Lower lobe of right lung (tissue), 2 donors: Measurements from ENCODE around the gene MYO1E. TPM values are rescaled to one million over a fixed set of nuclear protein-coding genes. Genes with fewer than 3 reads are reported as not detected.

Source experiments
- ATAC-seq, 2 donors: fragments of 200-7000 bp; cut with Tn5 transposase; one replicate each; pipeline ENCODE4 v1.9.1; 2020 to 2022; ENCODE audit warnings: mild to moderate bottlenecking in 2 of 2, moderate library complexity in 2 of 2
- DNase-seq: peaks from one replicate; pipeline ENCODE4 v3.0.0-alpha.2; 2020
- H3K27ac ChIP-seq: fragments of 200-600 bp; one replicate; pipeline ENCODE4 v1.8.0; 2022
- H3K27me3 ChIP-seq: fragments of 200-600 bp; one replicate; pipeline ENCODE4 v1.8.0; 2022; ENCODE audit warnings: low read depth
- H3K36me3 ChIP-seq: fragments of 200-600 bp; one replicate; pipeline ENCODE4 v1.8.0; 2022; ENCODE audit warnings: mild to moderate bottlenecking
- H3K4me1 ChIP-seq: fragments of 200-600 bp; one replicate; pipeline ENCODE4 v1.8.0; 2022
- H3K4me3 ChIP-seq: fragments of 200-600 bp; one replicate; pipeline ENCODE4 v1.8.0; 2022; ENCODE audit warnings: mild to moderate bottlenecking
- H3K9me3 ChIP-seq: fragments of 200-600 bp; one replicate; pipeline ENCODE4 v1.8.0; 2022
- intact Hi-C: fragments of 100-400 bp; cut with DNase I; formaldehyde crosslinking; loops from one replicate; pipeline ENCODE4 v1.11.0; 2022
- total RNA-seq: library from RNA; stranded (reverse); fragmentation: NEBNext Ultra II Directional; extraction: Animal tissue kit (Norgen Biotek cat#: 25700); gene quantifications from one replicate; pipeline ENCODE4 v1.2.1, GENCODE V29; 2021
- TF ChIP-seq, protein P1 (sequence below): fragments of 200-600 bp; IDR thresholded peaks from one replicate; pipeline ENCODE4 v1.8.0; 2022; ENCODE audit warnings: antibody characterized with exemption, mild to moderate bottlenecking
- donor health status: DM: no; HTN: yes; CAD: no; lungs with severe emphysema.

The MYO1E gene
- total RNA-seq, 1 donor from 2014 or later = 59.4 TPM

DNA sequence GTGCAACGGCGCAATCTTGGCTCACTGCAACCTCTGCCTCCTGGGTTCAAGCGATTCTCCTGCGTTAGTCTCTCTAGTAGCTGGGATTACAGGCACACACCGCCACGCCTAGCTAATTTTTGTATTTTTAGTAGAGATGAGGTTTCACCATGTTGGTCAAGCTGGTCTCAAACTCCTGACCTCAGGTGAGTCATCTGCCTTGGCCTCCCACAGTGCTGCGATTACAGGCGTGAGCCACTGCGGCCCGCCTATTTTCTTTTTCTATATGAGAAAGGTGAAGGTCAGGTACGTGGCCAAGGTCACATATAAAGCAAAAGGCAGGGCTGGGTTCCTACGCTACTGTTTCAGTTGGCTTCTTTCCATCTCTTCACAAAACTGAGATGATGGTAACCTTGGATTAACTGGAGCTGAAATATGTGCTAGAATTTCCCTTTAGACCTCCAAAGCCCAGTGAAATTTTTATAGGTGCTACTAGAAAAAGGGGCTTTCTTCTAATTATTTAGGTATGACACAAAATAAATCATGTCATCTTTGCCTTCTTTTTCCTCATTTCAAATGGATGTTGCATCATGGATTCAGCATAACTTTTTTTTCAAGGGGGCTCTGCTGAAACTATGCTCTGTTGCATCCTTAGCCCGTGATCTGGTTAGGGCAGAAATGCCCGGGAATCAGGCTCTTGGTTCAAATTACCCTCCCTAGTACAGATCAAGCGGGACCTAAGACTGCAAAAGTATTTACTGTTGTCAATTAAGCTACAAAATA, 68.5 kb downstream of the MYO1E start:
- DNase-seq (no peak), ATAC-seq (no peak)
- no peak overlapping the region for H3K27ac ChIP-seq
- no peaks in the 10 kb centered on the region for H3K36me3 ChIP-seq
- TF ChIP-seq, protein P1, sequence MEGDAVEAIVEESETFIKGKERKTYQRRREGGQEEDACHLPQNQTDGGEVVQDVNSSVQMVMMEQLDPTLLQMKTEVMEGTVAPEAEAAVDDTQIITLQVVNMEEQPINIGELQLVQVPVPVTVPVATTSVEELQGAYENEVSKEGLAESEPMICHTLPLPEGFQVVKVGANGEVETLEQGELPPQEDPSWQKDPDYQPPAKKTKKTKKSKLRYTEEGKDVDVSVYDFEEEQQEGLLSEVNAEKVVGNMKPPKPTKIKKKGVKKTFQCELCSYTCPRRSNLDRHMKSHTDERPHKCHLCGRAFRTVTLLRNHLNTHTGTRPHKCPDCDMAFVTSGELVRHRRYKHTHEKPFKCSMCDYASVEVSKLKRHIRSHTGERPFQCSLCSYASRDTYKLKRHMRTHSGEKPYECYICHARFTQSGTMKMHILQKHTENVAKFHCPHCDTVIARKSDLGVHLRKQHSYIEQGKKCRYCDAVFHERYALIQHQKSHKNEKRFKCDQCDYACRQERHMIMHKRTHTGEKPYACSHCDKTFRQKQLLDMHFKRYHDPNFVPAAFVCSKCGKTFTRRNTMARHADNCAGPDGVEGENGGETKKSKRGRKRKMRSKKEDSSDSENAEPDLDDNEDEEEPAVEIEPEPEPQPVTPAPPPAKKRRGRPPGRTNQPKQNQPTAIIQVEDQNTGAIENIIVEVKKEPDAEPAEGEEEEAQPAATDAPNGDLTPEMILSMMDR = no peak
- no peak overlapping the region for H3K4me3 ChIP-seq
- intact Hi-C loops = no loop called here
- H3K9me3 ChIP-seq = no peaks in the 10 kb centered on the region
- peaks cover 25% of the 10 kb centered on the region for H3K4me1 ChIP-seq
- no peaks in the 10 kb centered on the region for H3K27me3 ChIP-seq

DNA sequence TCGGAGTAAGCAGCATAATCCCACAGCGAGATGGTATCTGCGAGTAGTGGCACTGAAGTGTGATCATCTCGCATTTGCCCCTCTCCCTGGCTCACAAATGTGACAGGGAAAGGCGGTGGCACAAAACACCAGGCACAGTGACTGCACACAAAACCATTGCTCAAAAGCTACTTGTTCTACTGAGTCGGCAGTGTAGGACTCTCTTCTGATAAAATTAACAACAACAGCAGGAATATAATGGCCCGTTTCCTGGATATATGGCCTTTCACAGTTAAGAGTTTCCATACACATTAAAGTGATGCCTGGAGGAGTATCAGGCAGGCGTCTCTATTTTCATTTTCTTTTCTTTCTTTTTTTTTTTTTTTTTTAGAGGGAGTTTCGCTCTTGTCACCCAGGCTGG, 69.0 kb downstream of the MYO1E start:
- TF ChIP-seq, protein P1 = no peak
- no peaks in the 10 kb centered on the region for H3K9me3 ChIP-seq

DNA sequence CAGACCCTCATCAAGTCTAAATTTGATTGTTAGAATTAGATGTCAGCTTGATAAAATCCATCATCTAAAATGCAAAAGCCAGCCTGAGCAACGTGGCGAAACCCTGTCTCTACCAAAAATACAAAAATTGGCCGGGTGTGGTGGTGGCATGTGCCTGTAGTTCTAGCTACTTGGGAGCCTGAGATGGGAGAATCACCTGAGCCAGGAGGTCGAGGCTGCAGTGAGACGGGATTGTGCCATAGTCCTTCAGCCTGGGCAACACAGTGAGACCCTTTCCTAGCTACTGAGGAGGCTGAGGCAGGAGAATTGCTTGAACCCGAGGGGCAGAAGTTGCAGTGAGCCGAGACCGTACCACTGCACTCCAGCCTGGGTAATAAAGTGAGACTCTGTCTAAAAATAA, 69.5 kb downstream of the MYO1E start:
- no peaks in the 10 kb centered on the region for H3K36me3 ChIP-seq
- no peak overlapping the region for H3K27ac ChIP-seq
- TF ChIP-seq, protein P1 = no peak
- no peaks in the 10 kb centered on the region for H3K9me3 ChIP-seq
- ATAC-seq (no peak), DNase-seq (no peak)
- no peak overlapping the region for H3K4me3 ChIP-seq
- peaks cover 25% of the 10 kb centered on the region for H3K4me1 ChIP-seq
- H3K27me3 ChIP-seq = no peaks in the 10 kb centered on the region
- intact Hi-C loops = no loop called here

More for the DNA sequence above, 69.0 kb downstream of the MYO1E start:
- intact Hi-C loops = no loop called here
- Histone ChIP-seq H3K27me3 (no peaks in the 10 kb centered on the region), H3K4me3 (no peak overlapping the region), H3K27ac (no peak overlapping the region), H3K4me1 (peaks cover 25% of the 10 kb centered on the region), H3K36me3 (no peaks in the 10 kb centered on the region)
- DNase-seq (no peak), ATAC-seq (no peak)

DNA sequence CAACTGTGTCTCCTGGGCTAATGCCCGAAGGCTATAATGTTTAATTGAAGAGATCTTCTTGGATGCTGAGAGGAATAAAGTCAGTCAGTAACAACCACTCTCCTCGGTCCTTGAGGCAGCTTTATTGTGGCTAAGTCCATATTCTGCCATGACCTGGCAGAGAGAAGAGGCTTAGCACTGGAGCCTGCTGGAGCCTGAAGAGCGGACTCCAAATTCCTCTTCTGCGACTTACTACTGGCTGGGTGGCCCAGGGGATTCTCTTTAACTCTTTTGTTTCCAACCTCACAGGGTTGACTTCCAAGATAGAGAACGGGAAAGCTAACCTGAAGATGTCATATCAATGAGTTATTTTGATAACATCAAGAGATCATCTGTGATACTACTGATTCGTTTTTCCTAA, 71.1 kb downstream of the MYO1E start:
- H3K27me3 ChIP-seq = no peaks in the 10 kb centered on the region
- H3K4me3 ChIP-seq = no peak overlapping the region
- intact Hi-C loops = no loop called here
- TF ChIP-seq, protein P1 = no peak
- peaks cover 25% of the 10 kb centered on the region for H3K4me1 ChIP-seq
- DNase-seq (no peak), ATAC-seq (no peak)
- no peak overlapping the region for H3K27ac ChIP-seq
- no peaks in the 10 kb centered on the region for H3K9me3 ChIP-seq
- no peaks in the 10 kb centered on the region for H3K36me3 ChIP-seq

DNA sequence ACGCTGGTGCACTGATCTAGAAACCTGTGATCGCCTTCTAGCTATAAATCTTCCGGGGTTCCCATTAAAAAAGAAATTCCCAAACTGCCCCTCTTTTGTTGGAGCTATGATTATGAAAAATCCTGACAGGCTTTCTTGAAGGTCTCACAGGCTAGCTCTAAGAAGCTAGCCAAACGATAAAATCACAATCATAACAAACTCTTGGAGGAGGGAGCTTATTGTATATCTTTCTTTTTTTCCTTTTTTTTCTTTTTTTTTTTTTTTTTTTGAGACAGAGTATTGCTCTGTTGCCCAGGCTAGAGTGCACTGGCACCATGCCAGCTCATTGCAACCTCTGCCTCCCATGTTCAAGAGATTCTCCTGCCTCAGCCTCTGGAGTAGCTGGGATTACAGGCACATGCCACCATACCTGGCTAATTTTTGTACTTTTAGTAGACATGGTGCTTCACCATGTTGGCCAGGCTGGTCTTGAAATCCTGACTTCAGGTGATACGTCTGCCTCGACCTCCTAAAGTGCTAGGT, 72.0 kb downstream of the MYO1E start:
- DNase-seq (no peak), ATAC-seq (peak in 1 of 2 donors; percentile 13)
- Histone ChIP-seq H3K36me3 (no peaks in the 10 kb centered on the region), H3K27ac (peak overlapping the region; percentile 58), H3K4me3 (peak overlapping the region; percentile 19), H3K27me3 (no peaks in the 10 kb centered on the region), H3K4me1 (peaks cover 34% of the 10 kb centered on the region), H3K9me3 (no peaks in the 10 kb centered on the region)
- TF ChIP-seq, protein P1 = no peak
- intact Hi-C loops = no loop called here
